Left colon (tissue), 2 donors: ENCODE results near the gene NUP50. TPM values are rescaled to one million over a fixed set of nuclear protein-coding genes. Genes with fewer than 3 reads are reported as not detected.

Source experiments
- ATAC-seq: fragments of 200-7000 bp; cut with Tn5 transposase; one replicate; pipeline ENCODE4 v1.9.1; 2020; ENCODE audit warnings: mild to moderate bottlenecking, moderate library complexity
- DNase-seq, 2 donors: peaks; one replicate each; pipeline ENCODE4 v3.0.0-alpha.2; 2020
- intact Hi-C, 2 donors: fragments of 100-400 bp; cut with DNase I in 1 of 2; cut with micrococcal nuclease in 1 of 2; formaldehyde crosslinking; loops; one replicate each; pipeline versions ENCODE4 v1.11.2 to v1.14.0; 2022; cut with DNase I, micrococcal nuclease
- microRNA-seq, 2 donors: library from miRNA; unstranded; fragments of <30 nt; microRNA quantifications; one replicate each; pipeline versions ENCODE4 v1.1.0 to v1.2.0, GENCODE V29; 2020
- total RNA-seq, 2 donors: library from RNA; stranded (reverse); fragmentation: NEBNext Ultra II Directional; extraction: Animal tissue kit (Norgen Biotek cat#: 25700); gene quantifications; one replicate each; pipeline ENCODE4 v1.2.1, GENCODE V29; 2021
- donor health status: DM: no; HTN: no; CAD: no.
- donor health status: DM: yes; HTN: yes; CAD: no.

NUP50 gene
- total RNA-seq, 2 donors from 2014 or later = 56.4 to 65.9 TPM

GRCh38 chr22:45237065-45237990, 73.6 kb downstream of the NUP50 start:
- DNase-seq (no peak), ATAC-seq (no peak)
- intact Hi-C loops = no loop called here

Small RNA genes within 50 kb of the gene (microRNA-seq; reads per million reads assigned to microRNA genes)
- 10.7 to 29.9 reads per million in 2 donors for gene MIR1249

Other genes starting within 250 kb of the NUP50 start
- gene PHF21B, start 153.9 kb upstream of the NUP50 start, total RNA-seq = under 1 TPM in 1 of 2 donors, not detected in 1; 0.40 TPM
- 10 to 100 TPM; 36.0 to 52.2 TPM for gene KIAA0930, start 77.0 kb downstream of the NUP50 start, total RNA-seq
- under 1 TPM in 1 of 2 donors, not detected in 1; 0.34 TPM for gene UPK3A, start 121.0 kb downstream of the NUP50 start, total RNA-seq
- 10 to 100 TPM; 47.0 to 60.7 TPM for gene FAM118A, start 146.0 kb downstream of the NUP50 start, total RNA-seq
- gene SMC1B, start 249.7 kb downstream of the NUP50 start, total RNA-seq = not detected
- gene RIBC2, start 249.8 kb downstream of the NUP50 start, total RNA-seq = 1 to 10 TPM in 1 of 2 donors, under 1 TPM in 1; 0.84 to 1.2 TPM